Central memory CD4-positive, alpha-beta T cell (primary cell): ENCODE results near the gene ROCK1.
"Not testable (repeated sequence)": the region's sequence is repeated elsewhere in the genome, so short reads cannot be mapped to it uniquely, and the experiment has no call there.

Experiments used
- DNase-seq: peaks from one replicate; pipeline ENCODE4 v3.0.0; 2022

Gene ROCK1

DNA sequence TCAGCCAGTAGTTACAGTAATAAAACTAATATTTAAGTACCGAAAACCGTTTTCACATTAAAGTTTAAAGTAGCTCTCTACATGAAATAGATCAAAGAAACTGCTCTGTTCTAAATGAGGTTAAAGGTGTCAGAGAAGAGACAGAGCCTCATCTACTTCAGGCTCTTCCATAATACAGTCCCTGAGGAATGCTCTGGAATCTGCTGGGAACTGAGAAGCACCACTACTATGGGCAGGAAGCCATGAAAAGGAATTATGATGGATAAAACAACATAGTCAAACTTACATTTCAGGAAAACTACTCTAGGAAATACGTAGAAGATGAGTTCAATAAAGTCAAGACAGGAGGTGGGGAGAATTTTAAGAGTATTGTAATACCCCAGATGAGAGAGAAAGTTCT is 60.0 kb downstream of the ROCK1 start:
- DNase-seq: no peak

DNA sequence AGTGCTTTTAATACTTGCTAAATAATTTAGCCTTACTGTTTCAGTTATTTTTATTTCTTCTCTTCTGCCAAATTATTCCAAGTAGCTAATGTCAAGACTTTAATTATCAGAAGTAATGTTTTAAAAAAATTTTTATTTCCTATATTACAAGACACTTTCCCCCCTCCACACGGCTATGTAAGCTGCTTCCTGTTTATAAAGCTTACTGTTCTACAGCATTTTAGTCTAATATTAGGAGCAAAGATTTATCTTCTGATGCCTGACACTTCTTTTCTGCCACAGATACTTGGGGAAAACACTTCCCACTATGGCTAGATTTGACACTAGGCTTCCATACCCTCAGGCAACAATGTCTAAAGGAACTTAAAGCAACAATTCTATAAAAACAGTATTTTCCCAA is 62.3 kb downstream of the ROCK1 start:
- DNase-seq: no peak

DNA sequence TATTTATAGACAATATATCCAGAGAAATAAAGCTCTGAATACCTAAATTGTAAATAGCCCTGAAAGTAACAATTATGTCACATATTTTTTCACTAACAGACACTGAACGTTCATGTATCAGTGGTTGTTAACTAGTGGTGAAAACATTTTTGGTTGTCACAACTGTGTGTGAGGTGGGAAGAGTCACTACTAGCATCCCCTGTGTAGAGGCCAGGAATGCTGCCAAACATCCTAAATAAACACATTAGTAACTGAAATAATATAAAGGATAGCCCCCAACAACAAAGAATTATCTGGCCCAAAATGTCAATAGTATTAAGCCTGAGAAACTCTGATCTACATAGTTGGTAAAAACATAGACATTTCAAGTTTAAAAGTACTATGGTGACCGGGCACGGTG is 64.5 kb downstream of the ROCK1 start:
- DNase-seq: no peak

DNA sequence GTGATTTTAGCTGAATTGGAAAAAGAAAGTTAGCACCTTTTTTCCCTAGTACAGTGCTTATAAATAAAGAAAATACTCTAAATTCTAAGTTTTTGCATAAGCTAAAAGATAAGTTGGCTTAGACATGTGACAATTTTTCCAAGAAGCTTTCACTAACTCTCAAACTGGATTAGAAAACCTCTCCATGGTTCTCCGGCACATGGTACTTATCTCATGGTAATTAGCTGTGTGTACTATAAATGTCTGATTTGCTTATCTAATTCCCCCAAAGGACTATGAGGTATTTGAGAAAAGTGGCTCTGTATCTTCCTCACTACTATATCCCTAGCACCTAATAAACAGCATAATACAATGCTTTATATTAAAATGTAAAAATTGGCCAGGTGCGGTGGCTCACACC is 71.1 kb downstream of the ROCK1 start:
- no peak for DNase-seq

DNA sequence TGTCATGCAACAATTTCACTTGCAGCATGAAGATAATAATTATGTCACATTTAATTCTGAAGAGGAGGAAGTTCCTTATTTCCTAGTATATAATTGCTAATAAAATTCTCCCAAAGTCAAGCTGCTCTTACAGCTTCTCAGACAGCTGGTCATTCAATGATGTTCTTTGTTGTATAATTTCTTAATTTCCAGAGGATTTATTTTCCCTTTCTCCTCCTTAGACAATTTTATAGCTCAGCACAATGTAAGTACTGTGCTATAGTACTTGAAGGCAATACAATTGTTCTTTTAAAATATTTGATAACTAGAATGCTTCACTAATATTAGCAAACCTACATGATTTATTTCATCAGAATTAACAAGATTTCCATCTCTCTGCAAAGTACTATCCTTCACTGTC is 73.4 kb downstream of the ROCK1 start:
- no peak for DNase-seq

DNA sequence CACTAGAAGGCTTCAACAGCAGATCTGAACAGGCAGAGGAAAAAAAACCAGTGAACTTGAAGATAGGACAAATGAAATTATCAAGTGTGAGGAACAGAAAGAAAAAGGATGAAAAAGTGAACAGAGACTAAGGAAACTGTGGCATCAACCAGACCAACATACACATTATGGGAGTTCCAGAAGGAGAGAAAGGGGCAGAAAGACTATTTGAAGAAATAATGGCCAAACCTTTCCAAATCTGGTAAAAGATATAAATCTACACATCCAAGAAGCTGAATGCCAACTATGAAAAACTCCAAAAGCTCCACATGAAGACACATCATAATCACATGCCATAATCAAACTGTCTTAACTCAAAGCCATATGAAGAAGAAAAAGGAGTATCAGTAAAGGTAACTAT is 79.8 kb downstream of the ROCK1 start:
- no peak for DNase-seq

DNA sequence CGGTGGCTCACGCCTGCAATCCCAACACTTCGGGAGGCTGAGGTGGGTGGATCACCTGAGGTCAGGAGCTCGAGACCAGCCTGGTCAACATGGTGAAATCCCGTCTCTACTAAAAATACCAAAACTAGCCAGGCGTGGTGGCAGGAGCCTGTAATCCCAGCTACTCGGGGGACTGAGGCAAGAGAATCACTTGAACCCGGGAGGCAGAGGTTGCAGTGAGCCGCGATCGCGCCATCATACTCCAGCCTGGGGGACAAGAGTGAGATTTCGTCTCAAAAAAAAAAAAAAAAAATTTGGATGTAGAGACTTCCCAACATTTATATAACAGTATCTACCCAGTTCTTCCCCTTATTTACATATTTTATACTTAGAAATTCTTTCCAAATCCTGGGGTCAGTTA is 93.4 kb downstream of the ROCK1 start:
- not testable (repeated sequence) for DNase-seq

DNA sequence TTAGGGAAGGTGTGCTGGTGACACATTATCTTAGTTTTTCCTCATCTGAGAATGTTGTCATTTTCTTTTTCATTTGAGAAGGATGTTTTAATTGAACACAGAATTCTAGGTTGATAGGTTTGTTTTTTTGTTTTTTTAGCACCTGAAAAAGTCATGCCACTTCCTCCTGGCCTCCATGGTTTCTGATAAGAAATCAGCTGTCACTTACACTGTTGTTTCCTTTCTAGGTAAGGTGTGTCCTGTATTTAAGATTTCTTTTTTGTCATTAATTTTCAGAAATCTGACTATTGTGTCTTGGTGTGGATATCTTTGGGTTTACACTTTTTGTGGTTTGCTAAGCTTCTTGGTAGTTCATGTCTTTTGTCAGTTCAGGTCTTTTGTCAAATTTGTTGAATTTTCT is 99.3 kb downstream of the ROCK1 start:
- DNase-seq: no peak

DNA sequence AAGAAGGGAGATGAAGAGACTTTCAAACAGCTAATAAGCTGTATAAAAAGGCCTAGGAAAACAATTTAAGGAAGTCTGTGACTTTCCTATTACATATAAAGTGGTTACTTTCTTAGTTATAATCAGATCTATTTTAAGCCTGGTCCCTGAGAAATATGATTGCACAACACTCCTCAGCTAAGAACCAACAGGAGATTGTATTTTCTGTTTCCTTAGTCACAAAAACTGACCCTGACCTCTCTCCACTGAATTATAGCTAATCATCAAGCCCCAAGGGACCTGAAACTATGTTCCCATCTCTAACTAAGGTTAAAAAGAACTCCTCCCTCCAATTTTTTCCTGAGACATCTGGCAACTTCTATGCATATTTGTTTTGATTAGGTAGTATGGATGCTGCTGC is 106.9 kb downstream of the ROCK1 start:
- DNase-seq: no peak

DNA sequence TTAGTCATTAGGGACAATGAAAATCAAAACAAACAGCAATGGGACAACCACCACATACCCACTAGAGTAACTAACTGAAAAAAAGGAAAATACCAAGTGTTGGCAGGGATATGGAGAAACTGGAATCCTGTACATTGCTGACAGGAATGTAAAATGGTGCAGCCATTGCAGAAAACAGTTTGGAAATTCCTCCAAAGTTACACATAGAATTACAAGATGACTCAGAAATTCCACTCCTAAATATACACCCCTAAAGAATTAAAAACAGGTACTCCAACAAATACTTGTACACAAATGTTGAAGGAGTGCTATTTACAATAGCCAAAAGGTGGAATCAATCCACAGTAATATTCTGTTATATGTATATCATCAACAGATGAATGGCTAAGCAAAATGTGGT is 110.9 kb downstream of the ROCK1 start:
- DNase-seq: no peak

DNA sequence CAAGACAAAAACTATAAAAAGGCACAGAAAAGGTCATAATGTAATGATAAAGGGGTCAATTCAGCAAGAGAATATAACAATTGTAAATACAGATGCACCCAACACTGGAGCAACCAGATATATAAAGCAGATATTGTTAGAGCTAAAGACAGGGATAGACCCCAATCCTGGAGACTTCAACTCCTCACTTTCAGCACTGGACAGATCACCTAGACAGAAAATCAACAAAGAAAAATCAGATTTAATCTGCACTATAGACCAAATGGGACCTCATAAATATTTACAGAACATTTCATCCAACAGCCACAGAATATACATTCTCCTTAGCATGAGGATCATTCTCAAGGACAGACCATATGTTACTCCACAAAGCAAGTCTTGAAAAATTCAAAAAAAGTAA is 114.2 kb downstream of the ROCK1 start:
- no peak for DNase-seq

DNA sequence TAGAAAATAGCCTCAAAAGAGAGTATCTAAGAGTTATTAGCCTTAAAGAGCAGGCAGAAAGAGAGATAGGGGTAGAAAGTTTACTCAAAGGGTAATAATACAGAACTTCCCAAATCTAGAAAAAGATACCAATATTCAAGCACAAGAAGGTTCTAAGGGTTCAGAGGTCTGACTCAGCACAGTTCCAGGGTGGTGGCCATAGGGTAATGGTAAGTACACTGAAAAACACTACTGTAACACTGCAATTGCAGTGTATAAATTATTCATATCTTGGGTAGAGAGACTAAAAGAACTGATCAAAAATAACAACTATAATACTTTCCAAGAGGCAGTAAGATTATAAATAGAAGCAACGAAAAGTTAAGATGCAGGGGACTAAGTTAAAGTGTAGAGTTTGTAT is 115.2 kb downstream of the ROCK1 start:
- DNase-seq: no peak

DNA sequence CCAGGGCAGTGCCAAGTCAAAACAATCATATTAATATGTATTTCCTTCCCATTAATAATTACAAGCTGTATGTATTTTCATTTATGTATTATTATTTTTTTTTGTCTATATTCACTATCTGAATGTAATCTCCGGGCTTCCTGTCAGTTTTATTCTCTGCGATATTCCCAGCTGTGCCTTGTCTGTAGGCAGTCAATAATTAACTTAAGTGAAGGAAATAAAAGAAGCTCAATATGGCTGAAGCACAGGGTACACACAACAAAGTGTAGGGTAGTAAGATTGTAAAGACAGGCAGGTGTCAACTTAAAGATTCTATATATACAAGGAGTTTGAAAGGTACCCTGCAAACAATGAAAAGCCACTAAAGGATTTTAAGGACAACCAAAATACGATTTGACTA is 122.9 kb downstream of the ROCK1 start:
- DNase-seq: no peak

DNA sequence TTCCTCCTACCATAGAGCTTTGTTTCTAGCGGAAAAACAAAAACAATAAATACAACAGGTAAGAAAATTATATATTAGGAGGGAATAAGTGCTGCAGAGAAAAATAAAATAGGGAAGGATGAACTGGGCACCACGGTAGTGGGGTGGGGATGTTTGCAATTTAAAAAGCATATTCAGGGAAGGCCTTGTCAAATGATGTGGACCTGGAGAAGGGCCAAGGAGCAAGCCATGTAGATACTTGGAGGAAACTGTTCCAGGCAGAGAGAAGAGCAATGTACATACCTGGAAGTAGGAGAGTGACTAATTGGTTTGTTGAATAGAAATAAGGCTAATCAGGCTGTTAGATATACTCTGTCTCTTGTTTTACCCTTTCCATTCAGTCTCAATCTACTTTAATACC is 136.5 kb downstream of the ROCK1 start:
- DNase-seq: no peak

DNA sequence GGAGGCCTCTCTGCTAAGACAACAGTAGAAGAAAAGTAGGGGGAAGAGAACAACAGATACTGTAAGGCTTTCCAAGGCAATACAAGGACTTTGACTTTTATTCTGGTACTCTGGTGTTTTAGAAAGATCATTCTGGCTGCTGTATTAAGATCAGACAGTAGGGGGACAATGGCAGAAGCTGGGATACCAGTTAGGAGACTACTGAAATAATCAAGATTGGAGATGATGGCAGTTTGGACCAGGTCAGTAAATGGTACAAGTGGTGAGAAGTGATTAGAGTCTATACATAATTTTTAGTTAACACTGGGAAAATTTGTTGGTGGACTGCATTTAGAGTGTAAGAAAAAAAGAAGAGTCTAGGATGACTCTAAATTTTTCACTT is 139.7 kb downstream of the ROCK1 start:
- no peak for DNase-seq

DNA sequence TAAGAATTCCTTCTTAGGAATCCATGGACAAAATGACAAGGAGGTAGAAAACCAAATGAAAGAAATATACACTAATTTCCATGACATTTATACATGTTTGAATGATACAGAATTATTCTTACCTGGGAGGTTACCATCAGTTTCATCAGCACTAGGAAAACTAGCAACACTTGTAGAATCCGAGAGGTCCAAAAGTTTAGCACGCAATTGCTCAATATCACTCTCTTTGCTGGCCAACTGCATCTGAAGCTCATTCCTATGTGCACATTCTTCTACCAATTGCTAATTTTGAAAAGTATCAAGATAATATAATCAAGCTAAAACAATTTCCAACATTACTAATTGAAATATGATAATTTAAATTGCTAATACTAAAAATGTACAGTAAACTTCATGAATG is 144.8 kb downstream of the ROCK1 start:
- no peak for DNase-seq

DNA sequence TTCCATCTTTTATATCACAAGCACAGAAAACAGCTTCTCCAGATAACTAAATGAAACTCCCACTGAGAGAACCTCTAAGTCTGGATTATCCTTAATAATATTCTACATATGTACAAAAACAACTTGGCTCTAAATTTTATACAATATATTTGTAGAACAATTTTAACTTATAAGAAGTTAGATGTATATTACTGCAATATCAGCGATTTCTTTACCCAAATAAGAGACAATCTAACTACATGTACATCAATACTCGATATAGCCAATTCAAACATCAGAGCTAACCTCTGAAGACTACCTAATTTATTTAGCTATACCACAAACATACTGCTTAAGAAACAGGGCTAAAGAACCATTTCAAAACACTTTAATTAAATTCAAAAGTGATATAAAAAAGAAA is 148.6 kb downstream of the ROCK1 start:
- DNase-seq: no peak

DNA sequence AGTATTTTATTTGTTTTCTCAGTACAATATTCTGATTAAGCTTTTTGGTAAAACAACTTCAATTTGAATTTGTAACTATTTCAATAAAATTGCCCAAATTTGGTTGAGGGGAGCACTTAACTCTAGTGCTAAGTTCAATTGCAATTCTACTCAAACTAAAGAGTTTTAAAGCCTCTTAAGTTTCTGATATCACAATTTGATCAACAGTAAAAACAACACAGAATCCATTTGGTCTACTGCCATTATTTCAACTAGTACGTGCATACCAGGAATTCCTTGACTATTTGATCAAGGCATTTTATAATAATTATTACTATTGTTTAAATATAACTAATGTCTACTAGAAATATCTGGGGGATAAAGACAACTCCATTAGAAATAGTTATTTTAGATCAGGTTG is 150.9 kb downstream of the ROCK1 start:
- DNase-seq: no peak

DNA sequence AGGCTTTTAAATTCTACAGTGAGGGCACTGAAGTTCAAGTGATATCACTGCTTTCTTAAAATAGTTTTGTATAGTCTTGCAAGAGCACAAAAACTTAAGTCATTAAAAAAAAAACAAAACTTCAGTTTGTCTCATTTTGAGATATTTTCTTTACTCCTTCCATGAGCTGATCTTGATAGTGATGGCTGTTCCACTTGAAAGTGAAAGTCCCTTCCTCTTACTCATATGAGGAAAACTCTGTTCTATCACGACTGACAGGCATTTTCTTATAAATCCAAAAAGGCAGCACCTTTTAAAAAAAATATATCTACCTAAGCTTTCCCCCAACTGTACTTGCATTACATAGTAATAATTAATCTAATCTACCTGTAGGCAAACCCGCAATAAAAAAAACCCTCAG is 160.8 kb downstream of the ROCK1 start:
- not testable (repeated sequence) for DNase-seq
